Tibial nerve (tissue), 4 donors: ENCODE results near the gene MRPL45. TPM values are rescaled to one million over a fixed set of nuclear protein-coding genes. Genes with fewer than 3 reads are reported as not detected.

Source experiments
- DNase-seq, 2 donors: peaks; one replicate each; pipeline ENCODE4 v3.0.0-alpha.2; 2019; ENCODE audit warnings: low spot score in 2 of 2
- H3K27ac ChIP-seq, 4 donors: fragments of 200-600 bp; sonication (generic) in 3 of 4; one replicate each; pipeline ENCODE4 v1.5.1; 2017 to 2019; ENCODE audit warnings: mild to moderate bottlenecking in 1 of 4
- H3K27me3 ChIP-seq, 2 donors: fragments of 200-600 bp; sonication (generic) in 1 of 2; one replicate each; pipeline versions ENCODE4 v1.5.1 to v1.6.0; 2017 to 2019
- H3K36me3 ChIP-seq, 3 donors: fragments of 200-600 bp; sonication (generic); one replicate each; pipeline ENCODE4 v1.5.1; 2018 to 2019
- H3K4me1 ChIP-seq, 4 donors: fragments of 200-600 bp; sonication (generic) in 3 of 4; one replicate each; pipeline ENCODE4 v1.5.1; 2017 to 2019
- H3K4me3 ChIP-seq, 4 donors: fragments of 200-600 bp; sonication (generic) in 3 of 4; one replicate each; pipeline ENCODE4 v1.5.1; 2017 to 2019; ENCODE audit warnings: mild to moderate bottlenecking in 1 of 4, moderate library complexity in 1 of 4
- H3K9me3 ChIP-seq, 4 donors: fragments of 200-600 bp; sonication (generic) in 3 of 4; one replicate each; pipeline ENCODE4 v1.5.1; 2017 to 2019
- EP300 ChIP-seq, 2 donors: sonication (generic); formaldehyde crosslinking; IDR thresholded peaks; one replicate each; pipeline ENCODE4 v1.6.1; 2017; ENCODE audit warnings: antibody characterized with exemption in 2 of 2, mild to moderate bottlenecking in 1 of 2
- POLR2A ChIP-seq, 2 donors: fragments of 450-650 bp; IDR thresholded peaks; one replicate each; pipeline ENCODE4 v1.6.1; 2017; ENCODE audit warnings: antibody characterized with exemption in 2 of 2, mild to moderate bottlenecking in 2 of 2, moderate library complexity in 2 of 2
- WGBS, 2 donors: methylation state at CpG; one replicate each; pipeline ENCODE4 v1.1.5; 2018; 5-methylcytosine and 5-hydroxymethylcytosine counted together
- total RNA-seq, 4 donors: library from RNA; depleted of rRNA; stranded (reverse); fragments of >200 nt; gene quantifications; one replicate each; pipeline ENCODE4 v1.1.0, GENCODE V29; 2016
- TF ChIP-seq, protein P1 (sequence below), 5 experiments: fragments of 200-600 bp in 3 of 5; fragments of 450-650 bp in 2 of 5; sonication (generic) in 3 of 5; IDR thresholded peaks; one replicate each; pipeline ENCODE4 v1.5.1; 2016 to 2019; ENCODE audit warnings: antibody characterized with exemption in 5 of 5, mild to moderate bottlenecking in 3 of 5, moderate library complexity in 2 of 5

The MRPL45 gene
- total RNA-seq, 4 donors from 2014 or later = 17.4 to 29.3 (median 24.2) TPM

DNA sequence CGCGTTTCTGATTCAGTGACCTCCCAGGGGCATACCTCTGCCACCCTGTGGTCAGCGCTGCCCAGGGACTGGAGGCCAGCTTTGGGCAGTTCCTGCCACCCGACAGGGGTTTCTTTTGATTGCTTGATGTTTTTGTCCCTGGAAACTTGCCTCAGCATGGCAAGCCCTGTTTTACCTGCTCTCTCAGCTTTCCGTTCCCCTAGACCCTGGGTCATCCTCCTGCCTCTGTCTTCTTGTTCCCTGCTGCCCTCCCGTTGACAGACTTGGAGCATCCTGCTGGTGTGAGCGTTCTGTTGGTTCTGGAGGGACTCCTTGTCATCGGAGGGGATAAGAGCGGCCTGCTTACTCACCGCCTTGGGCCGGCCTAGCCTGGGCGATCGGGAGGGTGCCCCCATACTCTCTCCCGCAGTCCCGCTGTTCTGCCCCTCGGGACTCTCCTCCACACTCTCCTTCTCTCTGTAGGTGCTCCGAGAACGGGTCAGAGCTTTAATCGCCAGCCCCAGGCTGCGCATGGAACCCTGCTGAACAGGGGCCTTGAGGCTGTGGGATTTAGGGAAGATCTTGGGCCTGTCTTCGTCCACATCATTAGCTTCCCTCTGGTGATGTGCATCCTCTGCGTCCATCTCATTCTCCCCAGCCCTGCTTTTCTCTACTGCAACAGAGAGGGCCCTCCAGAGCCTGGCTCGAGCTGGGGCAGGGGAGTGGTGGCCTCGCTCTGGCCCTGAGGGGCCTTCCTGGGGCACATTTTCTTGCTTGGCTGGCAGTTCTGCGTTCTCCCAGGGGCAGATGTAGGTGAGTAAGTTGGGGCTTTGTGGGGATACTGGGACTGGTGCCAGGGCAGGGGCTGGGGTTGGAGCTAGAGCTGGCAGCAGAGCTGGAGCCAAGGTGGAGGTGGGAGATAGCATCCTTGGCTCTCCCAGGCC, 33.1 kb downstream of the MRPL45 start:
- DNase-seq = no peak

DNA sequence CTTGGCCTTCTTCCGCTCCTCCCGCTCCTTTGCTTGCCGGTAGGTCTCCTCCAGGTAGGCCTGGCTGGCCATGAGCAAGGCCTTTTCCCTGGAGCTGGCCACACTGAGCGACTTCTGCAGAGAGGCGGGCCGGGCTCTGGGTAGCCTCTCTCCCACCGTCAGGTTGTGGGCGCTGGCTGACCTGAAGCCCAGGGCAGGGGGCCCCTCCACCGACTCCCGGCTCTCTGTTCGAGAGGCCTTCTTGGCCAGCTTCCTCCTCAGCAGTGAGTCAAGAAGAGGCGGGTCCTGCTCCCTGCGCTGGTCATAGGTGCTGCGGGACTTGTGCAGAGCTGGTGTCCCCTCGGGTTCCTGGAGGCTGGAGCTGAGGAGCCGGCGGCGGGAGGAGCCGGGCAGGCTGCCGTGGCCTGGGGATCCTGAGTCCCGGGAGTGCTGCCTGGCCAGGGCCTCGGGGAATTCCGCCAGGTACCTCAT, 34.0 kb downstream of the MRPL45 start:
- Histone ChIP-seq H3K4me3 (no peak overlapping the region), H3K27me3 (peaks cover 0 to 7% of the 10 kb centered on the region in 2 donors), H3K27ac (no peak overlapping the region), H3K36me3 (peaks cover 0 to 5% (median 0%) of the 10 kb centered on the region in 3 donors), H3K9me3 (no peaks in the 10 kb centered on the region), H3K4me1 (peaks cover 0 to 27% (median 16%) of the 10 kb centered on the region in 4 donors)
- TF ChIP-seq POLR2A (IDR thresholded peaks at IDR 0.05) = no peak
- TF ChIP-seq, protein P1, sequence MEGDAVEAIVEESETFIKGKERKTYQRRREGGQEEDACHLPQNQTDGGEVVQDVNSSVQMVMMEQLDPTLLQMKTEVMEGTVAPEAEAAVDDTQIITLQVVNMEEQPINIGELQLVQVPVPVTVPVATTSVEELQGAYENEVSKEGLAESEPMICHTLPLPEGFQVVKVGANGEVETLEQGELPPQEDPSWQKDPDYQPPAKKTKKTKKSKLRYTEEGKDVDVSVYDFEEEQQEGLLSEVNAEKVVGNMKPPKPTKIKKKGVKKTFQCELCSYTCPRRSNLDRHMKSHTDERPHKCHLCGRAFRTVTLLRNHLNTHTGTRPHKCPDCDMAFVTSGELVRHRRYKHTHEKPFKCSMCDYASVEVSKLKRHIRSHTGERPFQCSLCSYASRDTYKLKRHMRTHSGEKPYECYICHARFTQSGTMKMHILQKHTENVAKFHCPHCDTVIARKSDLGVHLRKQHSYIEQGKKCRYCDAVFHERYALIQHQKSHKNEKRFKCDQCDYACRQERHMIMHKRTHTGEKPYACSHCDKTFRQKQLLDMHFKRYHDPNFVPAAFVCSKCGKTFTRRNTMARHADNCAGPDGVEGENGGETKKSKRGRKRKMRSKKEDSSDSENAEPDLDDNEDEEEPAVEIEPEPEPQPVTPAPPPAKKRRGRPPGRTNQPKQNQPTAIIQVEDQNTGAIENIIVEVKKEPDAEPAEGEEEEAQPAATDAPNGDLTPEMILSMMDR (IDR thresholded peaks at IDR 0.05) = no peak
- TF ChIP-seq EP300 (IDR thresholded peaks at IDR 0.05) = no peak
- DNase-seq = no peak
- WGBS, 2 donors = 88 to 89% methylated on average over 18 to 21 of the region's 23 CpGs

More for the DNA sequence above, 33.1 kb downstream of the MRPL45 start:
- 83 to 86% methylated on average over 22 to 25 of the region's 25 CpGs for WGBS, 2 donors
- Histone ChIP-seq H3K27me3 (peaks cover 0 to 7% of the 10 kb centered on the region in 2 donors), H3K4me1 (peaks cover 0 to 36% (median 17%) of the 10 kb centered on the region in 4 donors), H3K27ac (no peak overlapping the region), H3K9me3 (no peaks in the 10 kb centered on the region), H3K36me3 (peaks cover 0 to 5% (median 0%) of the 10 kb centered on the region in 3 donors), H3K4me3 (no peak overlapping the region)
- TF ChIP-seq EP300 (IDR thresholded peaks at IDR 0.05) (no peak), POLR2A (IDR thresholded peaks at IDR 0.05) (no peak)
- TF ChIP-seq, protein P1 (IDR thresholded peaks at IDR 0.05) = no peak

DNA sequence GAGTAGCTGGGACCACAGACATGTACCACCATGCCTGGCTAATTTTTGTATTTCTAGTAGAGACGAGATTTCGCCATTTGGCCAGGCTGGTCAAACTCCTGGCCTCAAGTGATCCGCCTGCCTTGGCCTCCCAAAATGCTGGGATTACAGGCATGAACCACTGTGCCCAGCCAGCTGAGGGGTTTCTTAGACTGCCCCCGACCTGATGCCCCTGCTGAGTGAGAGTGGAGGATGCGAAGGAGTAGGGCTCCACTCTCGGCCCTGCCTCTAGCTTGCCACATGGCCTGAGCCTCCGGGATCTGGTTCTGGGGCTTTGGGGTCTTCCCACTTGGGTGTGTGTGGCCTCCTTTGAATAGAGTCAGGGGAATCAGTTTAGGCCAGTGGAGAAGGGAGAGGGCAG, 35.8 kb downstream of the MRPL45 start:
- Histone ChIP-seq H3K27me3 (peaks cover 0 to 7% of the 10 kb centered on the region in 2 donors), H3K27ac (no peak overlapping the region), H3K4me3 (no peak overlapping the region), H3K36me3 (peaks cover 0 to 5% (median 0%) of the 10 kb centered on the region in 3 donors), H3K9me3 (no peaks in the 10 kb centered on the region), H3K4me1 (peaks cover 0 to 9% (median 0%) of the 10 kb centered on the region in 4 donors)
- TF ChIP-seq, protein P1 (IDR thresholded peaks at IDR 0.05) = no peak
- TF ChIP-seq POLR2A (IDR thresholded peaks at IDR 0.05) (no peak), EP300 (IDR thresholded peaks at IDR 0.05) (no peak)
- DNase-seq = no peak
- 83 to 90% methylated on average over 7 of the region's 7 CpGs for WGBS, 2 donors

DNA sequence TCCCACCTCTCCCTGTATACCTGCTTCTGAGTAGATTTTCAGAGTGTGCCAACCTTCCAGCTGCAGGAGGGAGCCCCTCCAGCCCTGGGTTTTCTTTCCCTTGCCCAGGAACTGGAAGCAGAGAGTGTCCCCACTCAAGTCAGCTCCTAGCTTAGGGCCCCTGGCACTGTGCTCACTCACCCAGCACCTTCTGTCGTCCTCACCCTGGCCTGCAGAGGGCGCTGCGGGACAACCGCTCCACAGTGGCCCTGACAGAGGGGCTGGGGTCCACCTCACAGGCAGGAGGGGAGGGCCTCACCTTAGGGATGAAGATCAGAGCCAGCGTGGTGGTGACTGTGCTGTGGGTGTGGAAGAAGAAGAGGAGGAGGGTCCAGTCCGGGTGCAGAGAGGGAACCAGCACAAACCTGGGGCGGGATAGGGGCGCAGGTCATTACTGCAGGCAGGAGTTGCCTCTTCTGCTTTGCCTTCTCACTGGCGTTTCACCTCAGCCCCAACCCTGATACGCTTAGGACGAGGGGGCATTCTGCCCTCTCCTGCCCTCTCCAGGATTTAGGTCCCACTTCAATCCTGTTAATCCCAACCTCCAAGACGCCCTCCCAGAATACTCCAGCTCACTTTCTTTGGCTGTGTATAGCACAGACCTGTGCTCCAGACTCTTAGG, 36.8 kb downstream of the MRPL45 start:
- TF ChIP-seq EP300 (IDR thresholded peaks at IDR 0.05) (no peak), POLR2A (IDR thresholded peaks at IDR 0.05) (no peak)
- TF ChIP-seq, protein P1 (IDR thresholded peaks at IDR 0.05) = peak in 2 of 5 experiments; percentile 31 to 32
- no peak overlapping the region for H3K4me3 ChIP-seq
- no peaks in the 10 kb centered on the region for H3K4me1 ChIP-seq
- 47% methylated on average over 12 of the region's 12 CpGs for WGBS, 2 donors
- H3K36me3 ChIP-seq = peaks cover 0 to 5% (median 0%) of the 10 kb centered on the region in 3 donors
- no peaks in the 10 kb centered on the region for H3K9me3 ChIP-seq
- no peak overlapping the region for H3K27ac ChIP-seq
- DNase-seq = no peak
- H3K27me3 ChIP-seq = peaks cover 0 to 7% of the 10 kb centered on the region in 2 donors
